Fibroblast of skin of scalp (primary cell): Measurements from ENCODE around the gene GUCA1C. TPM values are rescaled to one million over a fixed set of nuclear protein-coding genes. Genes with fewer than 3 reads are reported as not detected.
A peak's percentile ranks its signal among the peaks of the same experiment; 100 is the strongest.

ENCODE experiments used
- DNase-seq: peaks from one replicate; pipeline ENCODE4 v3.0.0-alpha.2; 2013
- polyA plus RNA-seq, 2 experiments: library from polyadenylated mRNA; unstranded; fragments of 120-200 nt; gene quantifications; one replicate each; pipeline ENCODE4 v1.2.1, GENCODE V29; 2013; ENCODE audit not compliant: insufficient read length in 2 of 2

The GUCA1C gene
- not detected for polyA plus RNA-seq (2013, experiment 1 of 2; ENCODE audit: insufficient read length)
- not detected for polyA plus RNA-seq (2013, experiment 2 of 2; ENCODE audit: insufficient read length)

DNA sequence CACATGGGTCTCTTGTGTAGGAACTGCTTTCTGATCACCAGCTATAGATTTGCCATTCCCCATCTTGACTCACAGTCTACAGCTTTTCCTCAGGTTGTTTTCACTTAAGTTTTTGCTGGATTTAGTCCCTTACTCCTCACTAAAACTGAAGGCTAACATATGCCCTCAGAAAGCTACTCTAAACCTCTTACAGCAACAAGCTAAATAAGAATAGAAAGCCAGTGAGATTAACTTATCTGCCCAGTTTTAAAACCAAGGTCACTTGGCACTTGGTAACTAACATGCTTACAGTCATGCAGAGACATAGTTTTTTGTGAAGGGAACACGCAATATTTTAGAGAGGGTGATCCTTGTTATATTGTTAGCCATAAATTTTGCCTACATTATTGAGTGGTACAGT is at the start of gene GUCA1C:
Gene GUCA1C (minus strand): TSS at position 180 of the 400 bp plus-strand sequence. CDS start 117 bp downstream, at position 63.
- no peak for DNase-seq

GRCh38 chr3:108998436-108998835 is 44.8 kb upstream of the GUCA1C start:
- DNase-seq = no peak

- DNase-seq = no peak
These were observed 32.2 kb upstream of the GUCA1C start for GRCh38 chr3:108985844-108986243.

DNA sequence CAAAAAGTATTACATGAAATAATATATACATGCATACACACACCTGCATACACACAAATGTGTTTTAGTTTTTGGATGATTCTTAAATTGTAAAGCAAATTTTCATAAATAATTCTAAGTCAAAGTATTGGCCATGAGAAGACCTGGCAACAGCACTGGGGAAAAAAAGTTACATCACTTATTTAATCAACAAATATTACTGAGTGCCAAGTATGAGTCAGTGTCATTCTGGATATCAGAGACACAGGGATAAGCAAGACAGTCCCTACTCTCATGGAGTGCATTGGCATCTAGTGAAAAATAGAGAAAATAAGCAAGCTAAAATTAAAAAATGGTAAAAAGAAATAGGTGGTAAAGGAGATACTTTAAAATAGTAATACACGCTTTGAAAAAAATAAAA is 29.4 kb upstream of the GUCA1C start:
- DNase-seq = no peak

- DNase-seq = no peak
These were observed 22.4 kb upstream of the GUCA1C start for GRCh38 chr3:108976058-108976457.

DNA sequence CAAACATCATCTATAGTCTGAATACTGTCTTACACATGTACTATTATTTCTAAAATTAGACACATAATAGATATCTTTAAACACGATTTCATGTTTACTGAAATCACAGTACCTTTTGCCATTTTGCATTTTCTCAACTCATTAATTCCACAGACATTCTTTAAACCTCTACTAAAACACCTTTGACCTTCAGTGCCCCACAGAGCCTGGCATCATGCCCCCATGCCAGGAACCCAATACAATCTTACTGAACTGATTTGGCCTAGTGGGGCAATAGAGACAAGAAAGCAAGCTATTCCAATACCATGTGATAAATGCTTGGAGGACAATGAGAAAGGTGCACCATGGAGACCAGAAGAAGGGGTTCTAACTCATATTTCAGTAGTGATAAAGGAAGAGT is 19.3 kb upstream of the GUCA1C start:
- DNase-seq = no peak

DNA sequence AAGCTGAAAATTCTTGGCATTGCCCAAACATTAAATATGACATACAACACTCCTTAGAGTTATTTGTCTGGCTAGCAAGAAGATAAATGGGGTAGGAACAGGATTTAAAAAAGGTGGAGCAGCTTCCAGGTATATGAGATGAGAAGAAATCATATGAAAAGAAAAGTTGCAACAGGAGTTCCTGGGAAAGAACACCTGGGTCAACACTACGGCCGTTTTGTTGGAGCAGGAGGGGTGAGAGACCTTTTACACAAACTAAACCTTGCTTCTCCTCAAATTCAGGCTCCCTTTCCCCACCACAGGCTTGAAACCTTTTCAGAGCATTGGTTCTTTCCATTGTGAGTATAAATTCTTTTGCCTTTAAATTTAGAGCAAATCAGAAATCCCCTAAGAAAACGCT is 18.8 kb upstream of the GUCA1C start:
- no peak for DNase-seq

DNA sequence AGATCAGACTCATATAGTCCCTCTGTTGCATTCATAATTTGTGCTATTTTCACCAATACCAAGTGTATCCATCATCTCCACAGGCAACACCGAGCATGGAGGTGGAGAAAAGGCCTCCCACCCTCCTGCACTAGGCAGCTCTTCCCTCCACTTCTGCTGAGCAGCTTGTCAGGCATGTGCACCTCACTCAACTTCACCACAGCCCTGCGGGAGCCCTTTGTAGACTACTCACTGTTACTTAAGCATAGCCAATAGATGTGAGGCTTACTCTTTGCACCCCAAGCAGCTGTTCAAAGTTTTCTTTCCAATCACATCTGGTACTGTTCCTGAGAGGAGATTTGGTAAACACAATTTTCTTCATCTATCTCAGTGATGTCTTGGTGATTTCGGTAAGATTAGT is 16.9 kb upstream of the GUCA1C start:
- no peak for DNase-seq

- DNase-seq = no peak
These were observed 13.1 kb upstream of the GUCA1C start for GRCh38 chr3:108966773-108967172.

GRCh38 chr3:108959017-108959416 is 5.3 kb upstream of the GUCA1C start:
- DNase-seq = no peak

GRCh38 chr3:108953210-108953609 is 469 bp downstream of the GUCA1C start:
- DNase-seq = no peak

DNA sequence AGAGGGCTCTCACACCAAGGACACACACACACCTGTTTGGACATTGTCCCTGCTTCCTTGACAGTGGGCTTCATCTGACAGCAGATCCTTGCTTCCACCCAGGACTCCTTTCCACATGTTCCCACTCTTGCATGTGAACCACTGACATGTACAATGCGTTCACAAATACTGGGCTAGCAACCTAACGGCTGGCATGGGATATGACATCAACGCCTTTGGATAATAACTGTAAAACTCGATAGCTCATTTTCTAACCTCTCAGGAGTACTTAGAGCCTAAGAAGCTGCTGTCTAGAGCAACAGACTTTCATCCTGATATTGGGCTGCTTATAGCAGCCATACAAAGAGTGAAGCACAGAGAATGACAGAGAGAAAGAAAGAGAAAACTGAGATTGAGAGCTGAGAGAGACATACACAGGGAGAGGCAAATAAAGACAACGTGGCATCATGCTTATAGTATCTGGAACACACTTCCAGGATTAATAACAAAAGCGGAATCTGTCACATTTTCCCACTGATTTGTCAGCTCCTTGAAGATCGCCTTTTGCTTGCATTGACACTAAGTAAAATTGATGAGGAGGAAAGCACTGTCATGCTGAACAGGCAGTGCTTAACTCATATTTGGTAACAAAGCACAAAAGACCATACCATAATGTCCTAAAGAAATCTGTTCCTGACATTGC is 1.7 kb downstream of the GUCA1C start:
- DNase-seq = no peak

DNA sequence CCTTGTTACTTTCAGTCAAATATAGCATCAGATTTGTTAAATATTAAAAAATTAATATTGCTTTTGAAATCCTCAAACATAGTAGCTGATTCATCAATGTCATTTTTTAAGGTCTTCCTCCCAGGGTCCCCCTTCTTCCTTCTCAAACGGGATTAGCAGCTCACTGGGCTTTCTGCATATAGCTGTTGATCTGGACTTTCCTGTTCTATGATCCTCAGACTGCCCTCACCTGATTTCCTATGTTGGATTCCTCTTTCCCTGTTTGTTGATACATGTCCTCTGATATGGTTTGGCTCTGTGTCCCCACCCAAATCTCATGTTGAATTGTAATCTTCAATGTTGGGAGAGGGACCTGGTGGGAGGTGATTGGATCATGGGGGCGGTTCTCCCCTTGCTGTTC is 5.8 kb downstream of the GUCA1C start:
- no peak for DNase-seq

GRCh38 chr3:108946292-108947285 is 7.1 kb downstream of the GUCA1C start:
- DNase-seq = no peak

- DNase-seq = no peak
These were observed 13.0 kb downstream of the GUCA1C start for GRCh38 chr3:108940568-108941263.

- no peak for DNase-seq
These were observed 13.5 kb downstream of the GUCA1C start for GRCh38 chr3:108940166-108940565.

DNA sequence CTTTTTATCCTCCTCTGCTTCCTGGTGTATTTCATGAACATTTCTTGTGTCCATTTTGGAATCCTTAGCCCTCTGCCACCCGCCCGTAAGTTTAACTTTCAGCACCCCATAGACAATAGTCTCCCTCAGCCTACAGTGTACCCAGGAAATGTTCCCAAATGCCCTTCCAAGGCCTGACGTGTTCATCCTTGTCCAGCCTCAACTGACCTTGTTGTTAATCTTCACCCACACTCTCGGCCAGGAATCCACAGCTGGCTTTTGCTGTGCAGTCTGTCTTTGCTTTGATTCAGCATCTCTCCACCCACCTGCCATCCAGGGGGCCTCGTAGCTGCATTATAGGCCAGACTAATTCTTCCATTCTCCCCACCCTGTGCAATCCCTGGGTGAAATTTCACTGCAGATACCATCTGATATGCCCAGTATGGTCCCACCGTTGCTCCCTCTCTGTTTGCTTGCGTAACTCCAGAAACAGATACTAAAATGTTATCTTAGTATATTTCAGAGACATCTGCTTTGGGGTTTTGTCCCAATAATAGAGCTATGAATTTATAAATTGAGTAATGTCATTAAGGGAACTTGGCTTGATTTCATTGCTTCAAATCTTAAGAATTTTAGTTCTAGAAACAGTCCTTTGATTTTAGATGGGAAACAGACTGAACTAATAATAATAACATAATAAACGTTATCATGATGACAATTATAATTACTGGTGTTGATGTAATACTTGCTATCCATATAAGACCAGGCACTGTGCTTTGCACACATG is 16.6 kb downstream of the GUCA1C start:
- no peak for DNase-seq

- DNase-seq = no peak
These were observed 22.6 kb downstream of the GUCA1C start for GRCh38 chr3:108931035-108931434.

- DNase-seq = no peak
These were observed 34.8 kb downstream of the GUCA1C start for GRCh38 chr3:108918866-108919265.

- DNase-seq = peak; percentile 60
These were observed 38.7 kb downstream of the GUCA1C start for GRCh38 chr3:108914774-108915641.

GRCh38 chr3:108909799-108910198 is 43.9 kb downstream of the GUCA1C start:
- DNase-seq = no peak
